HepG2 (cell line): ENCODE results near the gene CERT1.
"Not testable (repeated sequence)": the region's sequence is repeated elsewhere in the genome, so short reads cannot be mapped to it uniquely, and the experiment has no call there.

Source experiments
- CEBPB ChIP-seq: IDR thresholded peaks from 2 replicates; pipeline ENCODE4 v1.6.1; 2011; ENCODE audit warnings: low read depth, low read length, improper control_type of control experiment, borderline replicate concordance
- PHF20 ChIP-seq: sonication (generic); formaldehyde crosslinking; IDR thresholded peaks from 2 replicates; pipeline ENCODE4 v1.5.0; 2020; ENCODE audit warnings: mild to moderate bottlenecking, missing genetic modification reagents
- TF ChIP-seq, protein P1 (sequence below): sonication (generic); formaldehyde crosslinking; IDR thresholded peaks from 2 replicates; pipeline ENCODE4 v1.5.0; 2020; ENCODE audit warnings: mild to moderate bottlenecking, missing genetic modification reagents, moderate library complexity

DNA sequence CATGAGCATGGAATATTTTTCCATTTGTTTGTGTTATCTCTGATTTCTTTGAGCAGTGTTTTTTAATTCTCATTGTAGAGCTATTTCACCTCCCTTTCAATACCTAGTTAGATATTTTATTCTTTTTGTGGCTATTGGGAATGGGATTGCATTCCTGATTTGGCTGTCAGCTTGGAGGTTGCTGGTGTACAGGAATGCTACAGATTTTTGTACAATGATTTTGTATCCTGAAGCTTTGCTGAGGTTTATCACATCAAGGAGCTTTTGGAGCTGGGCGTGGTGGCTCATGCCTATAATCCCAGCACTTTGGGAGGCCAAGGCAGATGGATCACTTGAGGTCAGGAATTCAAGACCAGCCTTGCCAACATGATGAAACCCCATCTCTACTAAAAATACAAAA, 22.3 kb upstream of the CERT1 start:
- not testable (repeated sequence) for TF ChIP-seq CEBPB; PHF20 (CRISPR knock-in tag)
- TF ChIP-seq, protein P1, sequence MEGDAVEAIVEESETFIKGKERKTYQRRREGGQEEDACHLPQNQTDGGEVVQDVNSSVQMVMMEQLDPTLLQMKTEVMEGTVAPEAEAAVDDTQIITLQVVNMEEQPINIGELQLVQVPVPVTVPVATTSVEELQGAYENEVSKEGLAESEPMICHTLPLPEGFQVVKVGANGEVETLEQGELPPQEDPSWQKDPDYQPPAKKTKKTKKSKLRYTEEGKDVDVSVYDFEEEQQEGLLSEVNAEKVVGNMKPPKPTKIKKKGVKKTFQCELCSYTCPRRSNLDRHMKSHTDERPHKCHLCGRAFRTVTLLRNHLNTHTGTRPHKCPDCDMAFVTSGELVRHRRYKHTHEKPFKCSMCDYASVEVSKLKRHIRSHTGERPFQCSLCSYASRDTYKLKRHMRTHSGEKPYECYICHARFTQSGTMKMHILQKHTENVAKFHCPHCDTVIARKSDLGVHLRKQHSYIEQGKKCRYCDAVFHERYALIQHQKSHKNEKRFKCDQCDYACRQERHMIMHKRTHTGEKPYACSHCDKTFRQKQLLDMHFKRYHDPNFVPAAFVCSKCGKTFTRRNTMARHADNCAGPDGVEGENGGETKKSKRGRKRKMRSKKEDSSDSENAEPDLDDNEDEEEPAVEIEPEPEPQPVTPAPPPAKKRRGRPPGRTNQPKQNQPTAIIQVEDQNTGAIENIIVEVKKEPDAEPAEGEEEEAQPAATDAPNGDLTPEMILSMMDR, result not testable (repeated sequence)
